ENCODE results near the gene TIGD2. TPM values are rescaled to one million over a fixed set of nuclear protein-coding genes. Genes with fewer than 3 reads are reported as not detected.
"Not testable (repeated sequence)": the region's sequence is repeated elsewhere in the genome, so short reads cannot be mapped to it uniquely, and the experiment has no call there.

The TIGD2 gene
- polyA plus RNA-seq, 3 donors = 11.1 to 12.4 (median 12.3) TPM

- peak in 2 of 11 donors; percentile 15 to 30 for DNase-seq (ENCODE audit: extremely low read depth in 1 of 11, low read depth in 9 of 11, low spot score in 4 of 11)
Measured at GRCh38 chr4:89110541-89110985, 770 bp upstream of the TIGD2 start.

GRCh38 chr4:89111833-89112563, 665 bp downstream of the TIGD2 start:
- DNase-seq (ENCODE audit: extremely low read depth in 1 of 11, low read depth in 9 of 11, low spot score in 4 of 11) = peak in 4 of 11 donors; percentile 6 to 28 (median 16)

- no peak for DNase-seq (ENCODE audit: extremely low read depth in 1 of 11, low read depth in 9 of 11, low spot score in 4 of 11)
Measured at GRCh38 chr4:89113415-89113814, 2.1 kb downstream of the TIGD2 start.

GRCh38 chr4:89114100-89114499, 2.8 kb downstream of the TIGD2 start:
- no peak for DNase-seq (ENCODE audit: extremely low read depth in 1 of 11, low read depth in 9 of 11, low spot score in 4 of 11)

GRCh38 chr4:89117115-89117514, 5.8 kb downstream of the TIGD2 start:
- DNase-seq (ENCODE audit: extremely low read depth in 1 of 11, low read depth in 9 of 11, low spot score in 4 of 11) = no peak

GRCh38 chr4:89119166-89119565, 7.8 kb downstream of the TIGD2 start:
- DNase-seq (ENCODE audit: extremely low read depth in 1 of 11, low read depth in 9 of 11, low spot score in 4 of 11) = no peak

GRCh38 chr4:89119836-89120235, 8.5 kb downstream of the TIGD2 start:
- DNase-seq (ENCODE audit: extremely low read depth in 1 of 11, low read depth in 9 of 11, low spot score in 4 of 11) = no peak

GRCh38 chr4:89121387-89122068, 10.2 kb downstream of the TIGD2 start:
- no peak for DNase-seq (ENCODE audit: extremely low read depth in 1 of 11, low read depth in 9 of 11, low spot score in 4 of 11)

GRCh38 chr4:89123451-89123851, 12.1 kb downstream of the TIGD2 start:
- DNase-seq (ENCODE audit: extremely low read depth in 1 of 11, low read depth in 9 of 11, low spot score in 4 of 11) = no peak

GRCh38 chr4:89125901-89126782, 14.8 kb downstream of the TIGD2 start:
- no peak for DNase-seq (ENCODE audit: extremely low read depth in 1 of 11, low read depth in 9 of 11, low spot score in 4 of 11)

GRCh38 chr4:89129080-89129640, 17.8 kb downstream of the TIGD2 start:
- no peak for DNase-seq (ENCODE audit: extremely low read depth in 1 of 11, low read depth in 9 of 11, low spot score in 4 of 11)

GRCh38 chr4:89134775-89135319, 23.5 kb downstream of the TIGD2 start:
- peak in 1 of 11 donors; percentile 14 for DNase-seq (ENCODE audit: extremely low read depth in 1 of 11, low read depth in 9 of 11, low spot score in 4 of 11)

GRCh38 chr4:89136525-89136924, 25.2 kb downstream of the TIGD2 start:
- DNase-seq (ENCODE audit: extremely low read depth in 1 of 11, low read depth in 9 of 11, low spot score in 4 of 11) = no peak

GRCh38 chr4:89137231-89137630, 25.9 kb downstream of the TIGD2 start:
- DNase-seq (ENCODE audit: extremely low read depth in 1 of 11, low read depth in 9 of 11, low spot score in 4 of 11) = no peak

- no peak for DNase-seq (ENCODE audit: extremely low read depth in 1 of 11, low read depth in 9 of 11, low spot score in 4 of 11)
Measured at GRCh38 chr4:89137695-89138094, 26.4 kb downstream of the TIGD2 start.

- no peak for DNase-seq (ENCODE audit: extremely low read depth in 1 of 11, low read depth in 9 of 11, low spot score in 4 of 11)
Measured at GRCh38 chr4:89140168-89140759, 28.9 kb downstream of the TIGD2 start.

- no peak for DNase-seq (ENCODE audit: extremely low read depth in 1 of 11, low read depth in 9 of 11, low spot score in 4 of 11)
Measured at GRCh38 chr4:89142691-89143669, 31.6 kb downstream of the TIGD2 start.

GRCh38 chr4:89144652-89145051, 33.3 kb downstream of the TIGD2 start:
- DNase-seq (ENCODE audit: extremely low read depth in 1 of 11, low read depth in 9 of 11, low spot score in 4 of 11) = not testable (repeated sequence)
